RWPE2 (cell line): Measurements from ENCODE around the gene DOC2A.
"Not testable (repeated sequence)": the region's sequence is repeated elsewhere in the genome, so short reads cannot be mapped to it uniquely, and the experiment has no call there.

Experiments used
- ATAC-seq: fragments of 200-7000 bp; cut with Tn5 transposase; 3 replicates; pipeline ENCODE4 v1.9.1; 2021; ENCODE audit warnings: low read depth
- DNase-seq: peaks from one replicate; pipeline ENCODE4 v3.0.0-alpha.2; 2020; ENCODE audit warnings: low spot score
- H3K27ac ChIP-seq: fragments of 450-650 bp; 2 replicates; pipeline ENCODE4 v1.5.1; 2017; ENCODE audit warnings: mild to moderate bottlenecking; ENCODE audit not compliant: poor library complexity, severe bottlenecking
- H3K27me3 ChIP-seq: fragments of 250-450 bp; sonication (Bioruptor Pico); 2 replicates; pipeline ENCODE4 v1.5.1; 2021; ENCODE audit warnings: mild to moderate bottlenecking, moderate library complexity; ENCODE audit not compliant: insufficient read depth, poor library complexity, severe bottlenecking
- H3K36me3 ChIP-seq: fragments of 250-450 bp; sonication (Bioruptor Pico); 2 replicates; pipeline ENCODE4 v1.5.1; 2020; ENCODE audit warnings: low read depth, mild to moderate bottlenecking, moderate library complexity
- H3K4me1 ChIP-seq: fragments of 250-450 bp; sonication (Bioruptor Pico); 2 replicates; pipeline ENCODE4 v1.5.1; 2021; ENCODE audit warnings: mild to moderate bottlenecking, moderate library complexity; ENCODE audit not compliant: insufficient read depth, poor library complexity, severe bottlenecking
- H3K4me3 ChIP-seq: fragments of 250-450 bp; sonication (Bioruptor Pico); 2 replicates; pipeline ENCODE4 v1.5.1; 2021; ENCODE audit warnings: mild to moderate bottlenecking, moderate library complexity; ENCODE audit not compliant: severe bottlenecking
- H3K9me3 ChIP-seq: fragments of 250-450 bp; sonication (Bioruptor Pico); 2 replicates; pipeline ENCODE4 v1.5.1; 2021; ENCODE audit warnings: mild to moderate bottlenecking, moderate library complexity; ENCODE audit not compliant: severe bottlenecking
- CTCF ChIP-seq: fragments of 450-650 bp; IDR thresholded peaks from one replicate; pipeline ENCODE4 v1.5.1; 2017; ENCODE audit warnings: mild to moderate bottlenecking, moderate library complexity; ENCODE audit not compliant: poor library complexity, severe bottlenecking

The DOC2A gene

GRCh38 chr16:29961479-29962343 lies 49.1 kb downstream of the DOC2A start, which contains the start of gene TMEM219:
TMEM219 (plus strand) TSS chr16:29962079; CDS start chr16:29963144, 1,065 bp downstream.
- peak; percentile 35 for TF ChIP-seq CTCF
- peak; percentile 88 for ATAC-seq

GRCh38 chr16:29961127-29961478 lies 49.7 kb downstream of the DOC2A start:
- Histone ChIP-seq H3K36me3 (peaks cover 8% of the 10 kb centered on the region), H3K27ac (peak overlapping the region; percentile 57), H3K9me3 (no peaks in the 10 kb centered on the region), H3K4me3 (peak overlapping the region; percentile 53), H3K27me3 (no peaks in the 10 kb centered on the region), H3K4me1 (peaks cover 5% of the 10 kb centered on the region)
- no peak for DNase-seq
- TF ChIP-seq CTCF = no peak
- ATAC-seq = no peak

More at GRCh38 chr16:29961479-29962343, 49.1 kb downstream of the DOC2A start, which contains the start of gene TMEM219:
- H3K27me3 ChIP-seq = no peaks in the 10 kb centered on the region
- H3K4me1 ChIP-seq = peaks cover 5% of the 10 kb centered on the region
- H3K9me3 ChIP-seq = no peaks in the 10 kb centered on the region
- H3K27ac ChIP-seq = peak within 1 kb of the TSS; percentile 57
- H3K36me3 ChIP-seq = peaks cover 14% of the 10 kb centered on the region
- H3K4me3 ChIP-seq = peak within 1 kb of the TSS; percentile 53
- peak; percentile 78 for DNase-seq

GRCh38 chr16:29959821-29960220 lies 51.0 kb downstream of the DOC2A start:
- DNase-seq, ATAC-seq: not testable (repeated sequence)

GRCh38 chr16:29959293-29959692 lies 51.5 kb downstream of the DOC2A start:
- no peak for TF ChIP-seq CTCF
- Histone ChIP-seq H3K27me3 (no peaks in the 10 kb centered on the region), H3K9me3 (no peaks in the 10 kb centered on the region), H3K36me3 (peaks cover 3% of the 10 kb centered on the region; the same call in 1 of the 2 replicates), H3K4me1 (peaks cover 5% of the 10 kb centered on the region), H3K27ac (no peak overlapping the region), H3K4me3 (no peak overlapping the region)
- DNase-seq = no peak
- ATAC-seq = no peak

More at GRCh38 chr16:29959821-29960220, 51.0 kb downstream of the DOC2A start:
- H3K36me3 ChIP-seq, H3K9me3 ChIP-seq, H3K27me3 ChIP-seq, H3K4me1 ChIP-seq, H3K4me3 ChIP-seq, H3K27ac ChIP-seq: not testable (repeated sequence)

- ATAC-seq (no peak), DNase-seq (no peak)
- Histone ChIP-seq H3K9me3 (no peaks in the 10 kb centered on the region), H3K4me1 (peaks cover 5% of the 10 kb centered on the region), H3K4me3 (no peak overlapping the region), H3K27ac (no peak overlapping the region), H3K27me3 (no peaks in the 10 kb centered on the region), H3K36me3 (peaks cover 3% of the 10 kb centered on the region; the same call in 1 of the 2 replicates)
- no peak for TF ChIP-seq CTCF
These were observed 52.1 kb downstream of the DOC2A start for GRCh38 chr16:29958756-29959155.
